Upper lobe of left lung (tissue), 4 donors: Measurements from ENCODE around the gene CEP55.

Experiments used
- CTCF ChIP-seq, 6 experiments: fragments of 450-650 bp in 4 of 6; fragments of 200-600 bp in 2 of 6; sonication (generic) in 2 of 6; IDR thresholded peaks; one replicate each; pipeline ENCODE4 v1.5.1; 2016 to 2019; ENCODE audit warnings: antibody characterized with exemption in 6 of 6
- EP300 ChIP-seq, 4 donors: sonication (generic); formaldehyde crosslinking; IDR thresholded peaks; one replicate each; pipeline ENCODE4 v1.5.1; 2017; ENCODE audit warnings: antibody characterized with exemption in 4 of 4, control low read depth in 2 of 4
- POLR2A ChIP-seq, 4 donors: fragments of 450-650 bp; IDR thresholded peaks; one replicate each; pipeline ENCODE4 v1.5.1; 2016 to 2017; ENCODE audit warnings: antibody characterized with exemption in 4 of 4, mild to moderate bottlenecking in 2 of 4
- POLR2AphosphoS5 ChIP-seq, 2 donors: sonication (generic); formaldehyde crosslinking; IDR thresholded peaks; one replicate each; pipeline ENCODE4 v1.5.1; 2017; ENCODE audit warnings: antibody characterized with exemption in 2 of 2

- TF ChIP-seq CTCF (IDR thresholded peaks at IDR 0.05) (no peak), POLR2A (IDR thresholded peaks at IDR 0.05) (no peak), EP300 (IDR thresholded peaks at IDR 0.05) (no peak), POLR2AphosphoS5 (IDR thresholded peaks at IDR 0.05) (no peak)
These were observed 38.9 kb upstream of the CEP55 start for GRCh38 chr10:93457511-93457910.
